PFSK-1 (cell line): ENCODE measurements around the gene ERC2.

ENCODE experiments used
- POLR2AphosphoS5 ChIP-seq: IDR thresholded peaks from 2 replicates; pipeline ENCODE4 v1.6.1; 2012; ENCODE audit warnings: low read depth, mild to moderate bottlenecking, control low read depth, low read length, moderate library complexity
- REST ChIP-seq, 2 experiments: IDR thresholded peaks; 2 replicates each; pipeline versions ENCODE4 v1.6.1 to v1.8.0; 2011 to 2012; ENCODE audit warnings: low read depth in 2 of 2, low read length in 2 of 2, control low read depth in 1 of 2, inconsistent platforms in 1 of 2, mild to moderate bottlenecking in 1 of 2, moderate library complexity in 1 of 2; ENCODE audit not compliant: insufficient read depth in 1 of 2
- TAF1 ChIP-seq: IDR thresholded peaks from 2 replicates; pipeline ENCODE4 v1.6.1; 2012; ENCODE audit warnings: low read length, control low read depth, borderline replicate concordance; ENCODE audit not compliant: insufficient read depth

GRCh38 chr3:55637906-55638638 is 830.2 kb downstream of the ERC2 start:
- no peak for TF ChIP-seq POLR2AphosphoS5
- no peak for TF ChIP-seq REST (IDR thresholded peaks at IDR 0.05; ENCODE audit: insufficient read depth in 1 of 2, low read depth in 2 of 2, low read length in 2 of 2)
- TF ChIP-seq TAF1 = no peak
